Measurements from ENCODE around the gene CPN2. TPM values are rescaled to one million over a fixed set of nuclear protein-coding genes. Genes with fewer than 3 reads are reported as not detected.

Gene CPN2
- polyA plus RNA-seq, 1 donor = 0.09 TPM

- no peak for DNase-seq
Measured at GRCh38 chr3:194292331-194292730, 58.8 kb downstream of the CPN2 start.

Other genes starting within 250 kb of the CPN2 start
- gene HES1, start 215.2 kb downstream of the CPN2 start, polyA plus RNA-seq (ENCODE audit: insufficient read length) = 24.5 TPM
- 0.10 TPM for gene LRRC15, start 18.4 kb upstream of the CPN2 start, polyA plus RNA-seq (ENCODE audit: insufficient read length)
- gene GP5, start 47.9 kb upstream of the CPN2 start, polyA plus RNA-seq (ENCODE audit: insufficient read length) = 0.18 TPM
- gene ATP13A3, start 135.7 kb upstream of the CPN2 start, polyA plus RNA-seq (ENCODE audit: insufficient read length) = 24.4 TPM